ENCODE results near the gene MEF2A.

MEF2A gene

GRCh38 chr15:99606646-99607045 is 40.9 kb downstream of the MEF2A start:
- DNase-seq (ENCODE audit: low read depth), result no peak

- DNase-seq (ENCODE audit: low read depth), result no peak
These were observed 47.7 kb downstream of the MEF2A start for GRCh38 chr15:99613481-99613880.

DNA sequence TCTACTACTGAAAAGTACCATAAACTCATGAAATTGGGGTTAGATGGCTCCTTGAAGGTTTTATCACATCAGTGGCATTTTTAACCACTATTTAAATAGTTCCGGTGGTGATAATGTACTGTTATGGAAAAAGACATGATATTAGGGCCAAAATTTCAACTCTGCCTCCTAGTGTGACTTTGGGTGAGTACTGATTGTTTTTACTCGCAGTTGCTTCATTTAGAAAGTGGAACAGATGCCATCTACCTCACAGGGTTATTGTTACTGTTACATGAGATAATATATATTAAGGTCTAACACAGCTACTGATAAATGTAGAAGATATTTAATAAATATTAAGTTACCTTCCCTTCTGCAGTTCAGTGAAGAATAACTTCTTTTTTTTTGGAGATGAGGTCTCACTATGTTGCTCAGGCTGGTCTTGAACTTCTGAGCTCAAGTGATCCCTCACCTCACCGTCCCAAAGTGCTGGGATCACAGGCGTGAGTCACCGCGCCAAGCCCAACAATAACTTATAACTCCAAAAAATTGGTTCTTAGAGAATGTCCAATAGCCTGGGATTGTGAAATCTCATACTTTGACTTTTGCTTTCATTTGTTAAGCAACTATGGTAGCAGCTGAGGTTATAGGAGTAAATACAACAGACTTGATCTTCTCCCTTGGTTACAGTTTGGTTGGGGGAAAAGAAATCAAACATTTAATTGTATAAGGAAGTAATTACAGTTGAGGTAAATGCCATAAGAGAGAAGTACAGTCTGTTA is 48.3 kb downstream of the MEF2A start:
- no peak for DNase-seq (ENCODE audit: low read depth)

- DNase-seq (ENCODE audit: low read depth), result no peak
These were observed 49.0 kb downstream of the MEF2A start for GRCh38 chr15:99614749-99615288.

GRCh38 chr15:99615460-99615859 is 49.7 kb downstream of the MEF2A start:
- DNase-seq (ENCODE audit: low read depth), result no peak

- DNase-seq (ENCODE audit: low read depth), result no peak
These were observed 50.3 kb downstream of the MEF2A start for GRCh38 chr15:99616129-99616528.

GRCh38 chr15:99616773-99617342 is 51.1 kb downstream of the MEF2A start:
- DNase-seq (ENCODE audit: low read depth), result no peak

GRCh38 chr15:99618941-99619411 is 53.2 kb downstream of the MEF2A start:
- DNase-seq (ENCODE audit: low read depth), result no peak

DNA sequence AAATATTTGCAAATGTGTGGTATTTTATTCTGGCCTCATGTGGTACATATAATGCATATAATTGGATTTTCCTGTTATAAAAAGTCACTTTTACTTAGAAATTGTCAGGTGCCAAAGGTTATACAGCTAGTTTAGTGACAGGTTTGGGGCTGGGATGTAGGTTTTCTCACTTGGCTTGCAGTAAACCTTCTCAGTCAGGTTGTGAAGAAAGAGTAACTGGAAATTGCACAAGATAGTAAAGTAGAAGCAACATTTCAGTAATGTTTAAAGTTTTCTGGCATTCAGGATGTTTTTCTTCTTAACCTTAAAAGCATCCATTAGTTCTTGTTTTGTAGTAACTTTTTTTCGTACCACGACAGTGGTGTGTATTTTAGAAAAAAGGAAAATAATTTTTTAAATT is 53.9 kb downstream of the MEF2A start:
- no peak for DNase-seq (ENCODE audit: low read depth)

- no peak for DNase-seq (ENCODE audit: low read depth)
These were observed 54.4 kb downstream of the MEF2A start for GRCh38 chr15:99620178-99620577.

DNA sequence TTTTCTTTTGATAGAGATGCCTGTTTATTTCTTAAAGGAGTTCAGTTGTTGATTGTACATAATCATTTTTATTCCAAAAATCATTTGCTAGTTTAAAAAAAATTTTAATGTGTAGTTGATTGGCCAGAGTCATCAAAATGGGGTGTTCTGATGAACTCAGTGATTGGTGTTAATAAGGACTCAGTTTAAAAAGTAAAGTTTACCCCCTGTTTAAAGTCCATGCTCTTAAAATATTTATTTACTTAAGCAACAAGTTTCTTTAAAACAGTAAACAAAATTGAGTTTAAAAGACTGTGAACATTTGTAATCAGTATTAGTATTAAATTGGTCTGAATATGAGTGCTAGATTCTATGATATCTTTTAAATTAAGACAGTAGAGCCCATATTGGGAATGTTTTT is 56.0 kb downstream of the MEF2A start:
- no peak for DNase-seq (ENCODE audit: low read depth)

- DNase-seq (ENCODE audit: low read depth), result no peak
These were observed 62.7 kb downstream of the MEF2A start for GRCh38 chr15:99628374-99629001.

DNA sequence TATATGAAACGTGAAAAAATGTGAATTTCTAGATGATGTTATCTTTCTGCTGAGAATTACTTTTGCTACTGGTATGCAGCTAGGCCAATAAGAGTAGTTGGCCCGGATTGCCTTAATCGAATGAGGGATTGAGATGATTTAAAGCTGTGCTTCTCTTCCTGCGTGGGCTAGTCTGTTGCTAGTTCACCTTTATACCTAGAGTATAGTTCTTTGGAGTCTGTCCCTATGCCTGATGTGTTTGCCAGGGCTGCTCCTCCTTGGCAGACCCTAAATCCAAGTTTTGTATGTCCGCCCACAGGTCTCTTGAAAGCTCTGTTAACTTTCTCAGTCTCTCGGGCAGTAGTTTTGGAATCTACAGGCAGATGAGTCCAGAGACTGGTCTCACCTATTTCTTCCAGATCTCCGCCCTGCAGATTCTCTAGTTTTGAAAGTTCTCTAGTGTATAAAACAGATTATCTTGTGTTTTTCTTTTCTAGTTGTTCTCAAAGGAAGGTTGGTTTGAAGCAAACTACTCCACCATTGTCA is 64.9 kb downstream of the MEF2A start:
- DNase-seq (ENCODE audit: low read depth), result no peak

- DNase-seq (ENCODE audit: low read depth), result no peak
These were observed 65.5 kb downstream of the MEF2A start for GRCh38 chr15:99631255-99631654.

DNA sequence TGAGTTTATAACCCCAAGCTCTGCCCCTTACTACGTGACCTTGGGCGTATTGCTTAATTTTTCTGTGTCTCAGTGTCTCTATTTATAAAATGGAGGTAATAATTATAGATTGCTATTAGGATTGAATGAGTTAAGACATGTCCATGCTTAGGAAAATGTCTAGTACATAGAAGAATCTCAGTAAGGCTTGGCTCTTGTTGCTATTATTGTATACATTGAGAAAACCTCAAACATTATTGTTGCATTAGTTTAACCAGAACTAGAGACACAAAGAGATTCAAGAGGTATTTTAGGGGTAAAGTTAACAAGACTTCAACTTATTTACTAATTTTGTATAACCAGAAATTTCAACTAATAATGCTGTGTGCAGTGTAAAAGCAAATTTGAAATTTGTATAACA is 66.7 kb downstream of the MEF2A start:
- DNase-seq (ENCODE audit: low read depth), result no peak

- DNase-seq (ENCODE audit: low read depth), result no peak
These were observed 67.9 kb downstream of the MEF2A start for GRCh38 chr15:99633655-99634054.

DNA sequence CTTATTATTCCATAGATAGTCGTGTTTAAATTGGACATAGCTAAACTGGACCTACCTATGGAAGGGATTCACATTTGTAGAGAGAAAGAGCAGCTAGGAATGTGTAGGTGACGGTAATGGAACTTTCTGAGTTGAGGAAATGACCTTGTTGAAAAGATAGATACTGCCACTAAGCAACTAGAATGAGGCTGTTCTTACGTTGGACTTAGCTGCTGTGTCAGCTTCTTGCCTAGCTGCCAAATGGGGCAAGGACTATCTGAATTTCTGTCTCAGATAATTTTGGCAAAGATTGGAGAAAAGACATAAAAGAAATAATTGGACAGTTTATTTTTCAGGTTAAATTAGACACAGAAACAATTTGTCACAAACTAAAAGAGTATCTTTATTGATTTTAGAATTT is 68.8 kb downstream of the MEF2A start:
- DNase-seq (ENCODE audit: low read depth), result no peak

DNA sequence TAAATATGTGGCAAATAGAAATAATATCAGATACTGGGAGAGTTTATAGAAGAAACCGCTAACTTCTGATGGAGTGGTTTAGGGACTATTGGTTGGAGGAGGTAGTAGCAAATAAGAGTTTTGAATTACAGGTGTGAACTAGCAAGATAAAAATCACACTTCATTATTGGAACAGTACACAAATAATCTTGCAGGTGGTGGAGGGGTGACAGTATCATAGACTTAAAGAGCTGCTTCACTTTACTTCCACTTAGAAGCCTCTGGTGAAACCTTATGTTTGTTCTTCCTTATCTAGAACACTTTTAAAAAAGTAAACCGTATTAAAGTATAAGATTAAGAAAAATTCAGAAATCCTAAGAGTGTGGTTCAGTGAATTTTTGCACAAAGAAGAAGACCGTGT is 69.4 kb downstream of the MEF2A start:
- DNase-seq (ENCODE audit: low read depth), result no peak

- DNase-seq (ENCODE audit: low read depth), result no peak
These were observed 70.0 kb downstream of the MEF2A start for GRCh38 chr15:99635794-99636193.

DNA sequence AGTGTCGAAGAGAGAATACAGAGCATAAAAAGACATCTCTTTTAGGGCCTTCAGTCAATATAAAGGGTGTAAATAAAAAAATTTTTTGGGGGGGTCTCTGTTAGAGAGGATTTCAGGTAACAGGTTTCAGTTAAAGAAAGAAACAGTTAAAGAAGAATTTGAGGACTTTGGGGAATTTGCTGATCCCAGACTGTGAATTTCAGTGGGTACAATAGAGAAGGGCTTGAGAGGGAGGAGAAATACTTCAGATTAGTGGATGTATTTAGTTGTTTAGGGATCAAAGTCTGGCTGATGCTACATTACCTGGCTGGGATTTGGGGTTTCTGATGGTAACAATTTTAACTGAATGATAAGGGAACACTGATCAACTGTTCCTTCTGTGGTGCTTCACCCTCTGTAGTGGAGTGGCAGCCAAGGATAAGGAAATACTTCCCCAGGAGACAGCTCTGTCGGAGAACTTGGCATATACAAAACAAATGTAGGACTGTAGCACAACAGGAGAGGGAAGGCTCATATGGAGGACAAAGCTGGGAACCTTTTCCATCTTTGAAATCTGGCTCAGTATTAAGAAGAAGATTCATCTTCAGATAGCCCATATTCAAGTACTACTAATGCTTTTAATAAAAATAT is 79.2 kb downstream of the MEF2A start:
- DNase-seq (ENCODE audit: low read depth), result no peak

- no peak for DNase-seq (ENCODE audit: low read depth)
These were observed 79.8 kb downstream of the MEF2A start for GRCh38 chr15:99645543-99645935.

- DNase-seq (ENCODE audit: low read depth), result no peak
These were observed 80.2 kb downstream of the MEF2A start for GRCh38 chr15:99645951-99646350.
